GM19397 (cell line): ENCODE measurements around the gene COX4I1.

ENCODE experiments used
- ATAC-seq: cut with Tn5 transposase; IDR thresholded peaks from one replicate; pipeline ENCODE4 v1.9.1; 2021; ENCODE audit warnings: mild to moderate bottlenecking, moderate library complexity; ENCODE audit not compliant: unreplicated experiment

Gene COX4I1

DNA sequence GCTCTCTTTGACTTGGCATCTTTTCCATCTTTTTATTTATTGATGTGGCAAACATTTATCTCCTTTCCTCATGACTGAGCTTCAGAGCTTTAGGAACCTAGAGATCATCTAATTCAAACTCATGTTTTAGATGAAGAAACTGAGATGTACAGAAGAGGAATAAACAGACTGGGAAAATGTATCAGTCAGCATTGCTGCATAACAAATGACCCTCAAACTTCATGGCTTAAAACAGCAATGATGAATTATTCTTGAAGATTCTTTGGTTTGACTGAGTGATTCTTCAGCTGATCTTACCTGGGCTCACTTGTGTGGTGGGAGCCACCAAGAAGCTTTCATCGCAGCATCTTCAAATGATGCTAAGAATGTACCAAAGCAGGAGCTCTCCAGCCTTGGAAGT lies 55.4 kb downstream of the COX4I1 start:
- ATAC-seq = no peak

DNA sequence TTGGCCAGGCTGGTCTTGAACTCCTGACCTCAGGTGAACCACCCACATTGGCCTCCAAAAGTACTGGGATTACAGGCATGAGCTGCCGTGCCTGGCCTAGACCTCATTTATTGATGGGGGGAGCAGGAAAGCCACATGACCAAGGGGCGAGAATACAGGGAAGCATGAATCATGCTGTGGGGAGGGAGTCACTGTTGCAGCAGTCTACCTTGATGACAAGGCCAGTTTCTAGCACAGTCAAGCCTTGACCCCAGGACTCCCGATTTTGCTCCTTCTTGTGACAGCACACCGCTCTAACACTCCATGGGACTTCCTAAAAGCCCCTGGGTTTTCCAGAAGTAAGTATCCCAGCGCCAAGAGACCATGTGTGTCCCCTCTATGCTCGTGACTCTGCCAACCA lies 56.6 kb downstream of the COX4I1 start:
- ATAC-seq = no peak

DNA sequence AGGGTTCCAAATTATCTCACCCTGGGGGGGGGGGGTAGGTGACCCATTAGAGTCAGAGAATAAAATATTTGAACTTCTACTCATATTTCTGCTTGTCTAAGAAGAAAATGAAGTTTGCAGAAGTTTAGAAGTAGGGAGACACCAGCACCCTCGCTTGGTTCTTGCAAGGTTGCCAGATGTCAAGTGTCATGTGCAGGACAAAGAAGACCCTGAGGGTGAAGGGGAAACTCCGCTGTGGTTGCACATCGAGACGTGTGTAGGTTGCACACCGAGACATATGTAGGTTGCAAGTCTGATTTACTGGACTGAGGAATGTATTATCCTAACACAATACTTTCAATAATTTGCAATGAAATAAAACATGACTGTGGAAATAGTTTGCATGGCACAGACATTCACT lies 57.1 kb downstream of the COX4I1 start:
- no peak for ATAC-seq
